ENCODE data around the gene GOLIM4. TPM values are rescaled to one million over a fixed set of nuclear protein-coding genes. Genes with fewer than 3 reads are reported as not detected.

The GOLIM4 gene
- total RNA-seq, 1 experiment from 2014 or later, result 12.2 TPM

DNA sequence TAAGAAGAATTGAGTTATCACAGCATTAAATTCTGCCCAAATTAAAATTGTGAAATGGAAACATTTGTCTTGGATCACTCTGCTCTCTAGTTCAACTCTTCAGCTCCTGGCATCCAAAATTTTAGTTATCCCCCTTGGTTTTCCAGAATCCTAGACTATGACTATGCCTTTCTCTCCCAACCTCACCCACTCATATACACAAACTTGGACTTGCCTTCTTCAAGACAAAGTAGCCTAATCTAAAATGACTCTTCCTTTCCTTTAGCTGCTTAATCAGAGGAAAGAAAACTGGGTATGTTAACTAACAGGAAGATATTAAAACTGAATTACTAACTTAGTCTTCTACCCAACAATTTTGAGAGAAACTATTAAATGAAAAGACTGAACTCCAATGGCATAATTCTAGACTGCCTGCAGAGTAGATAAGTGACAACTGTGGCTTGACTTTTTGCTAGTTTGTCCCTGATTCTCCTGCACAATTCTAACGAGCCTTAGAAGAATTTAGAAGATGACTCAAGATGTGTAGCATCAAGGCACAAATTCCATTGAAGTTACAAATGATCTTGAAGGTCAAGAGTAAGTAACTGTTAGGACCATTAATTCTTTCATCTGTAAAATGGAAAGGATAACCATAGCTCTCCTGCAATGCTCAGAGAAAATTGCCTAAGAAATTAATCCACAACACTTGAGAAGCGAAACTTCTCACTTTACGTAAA, 5.2 kb upstream of the GOLIM4 start:
- no peak overlapping the region for H3K27ac ChIP-seq (ENCODE audit: low read depth, low read length, poor library complexity, severe bottlenecking)
- H3K27me3 ChIP-seq (replicated peaks; ENCODE audit: insufficient read depth, low read depth, low read length, poor library complexity), result peaks cover 12% of the 10 kb centered on the region
- BruUV-seq (replicated peaks), result no TSS peak
- H3K4me3 ChIP-seq (ENCODE audit: low read depth, low read length, poor library complexity, severe bottlenecking), result no peak overlapping the region
- H3K4me1 ChIP-seq (ENCODE audit: insufficient read depth, low read length, poor library complexity, severe bottlenecking), result no peaks in the 10 kb centered on the region
- DNase-seq (ENCODE audit: low spot score), result no peak
- H3K36me3 ChIP-seq (ENCODE audit: insufficient read depth, low read length, poor library complexity, severe bottlenecking), result no peaks in the 10 kb centered on the region
- TF ChIP-seq EZH2 (IDR thresholded peaks at IDR 0.05; ENCODE audit: borderline replicate concordance, low read depth, low read length, poor library complexity, severe bottlenecking), result no peak
- TF ChIP-seq, protein P1, sequence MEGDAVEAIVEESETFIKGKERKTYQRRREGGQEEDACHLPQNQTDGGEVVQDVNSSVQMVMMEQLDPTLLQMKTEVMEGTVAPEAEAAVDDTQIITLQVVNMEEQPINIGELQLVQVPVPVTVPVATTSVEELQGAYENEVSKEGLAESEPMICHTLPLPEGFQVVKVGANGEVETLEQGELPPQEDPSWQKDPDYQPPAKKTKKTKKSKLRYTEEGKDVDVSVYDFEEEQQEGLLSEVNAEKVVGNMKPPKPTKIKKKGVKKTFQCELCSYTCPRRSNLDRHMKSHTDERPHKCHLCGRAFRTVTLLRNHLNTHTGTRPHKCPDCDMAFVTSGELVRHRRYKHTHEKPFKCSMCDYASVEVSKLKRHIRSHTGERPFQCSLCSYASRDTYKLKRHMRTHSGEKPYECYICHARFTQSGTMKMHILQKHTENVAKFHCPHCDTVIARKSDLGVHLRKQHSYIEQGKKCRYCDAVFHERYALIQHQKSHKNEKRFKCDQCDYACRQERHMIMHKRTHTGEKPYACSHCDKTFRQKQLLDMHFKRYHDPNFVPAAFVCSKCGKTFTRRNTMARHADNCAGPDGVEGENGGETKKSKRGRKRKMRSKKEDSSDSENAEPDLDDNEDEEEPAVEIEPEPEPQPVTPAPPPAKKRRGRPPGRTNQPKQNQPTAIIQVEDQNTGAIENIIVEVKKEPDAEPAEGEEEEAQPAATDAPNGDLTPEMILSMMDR (conservative IDR thresholded peaks at IDR 0.05; ENCODE audit: low read depth, low read length), result no peak
- CTCF ChIA-PET, result no interaction called here
- H3K9me3 ChIP-seq (ENCODE audit: low read depth, low read length, poor library complexity, severe bottlenecking), result no peaks in the 10 kb centered on the region
- intact Hi-C loops (cut with micrococcal nuclease; ENCODE audit: unreplicated experiment), result no loop called here
- POLR2A ChIA-PET (ENCODE audit: low non-redundant PET), result no interaction called here

DNA sequence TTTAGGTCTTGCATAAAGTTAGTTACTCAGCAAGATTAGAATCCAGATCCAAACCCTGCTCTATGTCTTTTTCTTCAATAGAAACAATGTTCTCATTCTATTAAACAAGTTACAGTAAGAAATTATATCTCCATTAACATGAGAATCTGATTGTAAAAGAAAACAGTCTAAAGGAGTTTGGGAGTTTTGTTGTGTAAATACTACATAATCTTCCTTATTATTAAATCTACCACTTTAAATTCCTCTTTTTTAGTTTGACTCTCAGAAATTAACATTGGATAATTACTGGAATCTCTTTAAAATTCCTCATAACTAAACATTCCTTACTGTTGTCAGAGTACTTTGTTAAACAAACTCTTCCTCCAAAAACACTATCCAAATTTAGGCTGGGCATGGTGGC, 1.7 kb upstream of the GOLIM4 start:
- no peak for TF ChIP-seq EZH2 (IDR thresholded peaks at IDR 0.05; ENCODE audit: borderline replicate concordance, low read depth, low read length, poor library complexity, severe bottlenecking)
- TF ChIP-seq, protein P1 (conservative IDR thresholded peaks at IDR 0.05; ENCODE audit: low read depth, low read length), result no peak
- intact Hi-C loops (cut with micrococcal nuclease; ENCODE audit: unreplicated experiment), result no loop called here
- no peaks in the 10 kb centered on the region for H3K27me3 ChIP-seq (replicated peaks; ENCODE audit: insufficient read depth, low read depth, low read length, poor library complexity)
- no peaks in the 10 kb centered on the region for H3K36me3 ChIP-seq (ENCODE audit: insufficient read depth, low read length, poor library complexity, severe bottlenecking)
- no peak overlapping the region for H3K4me3 ChIP-seq (ENCODE audit: low read depth, low read length, poor library complexity, severe bottlenecking)
- no peak overlapping the region for H3K27ac ChIP-seq (ENCODE audit: low read depth, low read length, poor library complexity, severe bottlenecking)
- no peak for DNase-seq (ENCODE audit: low spot score)
- BruUV-seq (replicated peaks), result no TSS peak
- ChIA-PET CTCF (no interaction called here), POLR2A (ENCODE audit: low non-redundant PET) (interaction anchor here (0.6 kb wide), 1 partner anchor 533 kb away, joined by 3 read pairs; no protein-coding TSS in a partner anchor)
- no peaks in the 10 kb centered on the region for H3K4me1 ChIP-seq (ENCODE audit: insufficient read depth, low read length, poor library complexity, severe bottlenecking)
- no peaks in the 10 kb centered on the region for H3K9me3 ChIP-seq (ENCODE audit: low read depth, low read length, poor library complexity, severe bottlenecking)

GRCh38 chr3:168096210-168096652, 507 bp upstream of the GOLIM4 start:
- Histone ChIP-seq H3K4me1 (ENCODE audit: insufficient read depth, low read length, poor library complexity, severe bottlenecking) (no peaks in the 10 kb centered on the region), H3K27me3 (replicated peaks; ENCODE audit: insufficient read depth, low read depth, low read length, poor library complexity) (no peaks in the 10 kb centered on the region), H3K9me3 (ENCODE audit: low read depth, low read length, poor library complexity, severe bottlenecking) (no peaks in the 10 kb centered on the region), H3K27ac (ENCODE audit: low read depth, low read length, poor library complexity, severe bottlenecking) (peak overlapping the region; percentile 72), H3K4me3 (ENCODE audit: low read depth, low read length, poor library complexity, severe bottlenecking) (peak overlapping the region; percentile 79), H3K36me3 (ENCODE audit: insufficient read depth, low read length, poor library complexity, severe bottlenecking) (no peaks in the 10 kb centered on the region)
- intact Hi-C loops (cut with micrococcal nuclease; ENCODE audit: unreplicated experiment), result no loop called here
- ChIA-PET CTCF (no interaction called here), POLR2A (ENCODE audit: low non-redundant PET) (no interaction called here)
- BruUV-seq (replicated peaks), result no TSS peak
- DNase-seq (ENCODE audit: low spot score), result peak; percentile 92
- TF ChIP-seq, protein P1 (conservative IDR thresholded peaks at IDR 0.05; ENCODE audit: low read depth, low read length), result no peak
- TF ChIP-seq EZH2 (IDR thresholded peaks at IDR 0.05; ENCODE audit: borderline replicate concordance, low read depth, low read length, poor library complexity, severe bottlenecking), result no peak

Measured in A673 (cell line).